Measurements from ENCODE around the gene SPTLC3.
A peak's percentile ranks its signal among the peaks of the same experiment; 100 is the strongest.

SPTLC3 gene

DNA sequence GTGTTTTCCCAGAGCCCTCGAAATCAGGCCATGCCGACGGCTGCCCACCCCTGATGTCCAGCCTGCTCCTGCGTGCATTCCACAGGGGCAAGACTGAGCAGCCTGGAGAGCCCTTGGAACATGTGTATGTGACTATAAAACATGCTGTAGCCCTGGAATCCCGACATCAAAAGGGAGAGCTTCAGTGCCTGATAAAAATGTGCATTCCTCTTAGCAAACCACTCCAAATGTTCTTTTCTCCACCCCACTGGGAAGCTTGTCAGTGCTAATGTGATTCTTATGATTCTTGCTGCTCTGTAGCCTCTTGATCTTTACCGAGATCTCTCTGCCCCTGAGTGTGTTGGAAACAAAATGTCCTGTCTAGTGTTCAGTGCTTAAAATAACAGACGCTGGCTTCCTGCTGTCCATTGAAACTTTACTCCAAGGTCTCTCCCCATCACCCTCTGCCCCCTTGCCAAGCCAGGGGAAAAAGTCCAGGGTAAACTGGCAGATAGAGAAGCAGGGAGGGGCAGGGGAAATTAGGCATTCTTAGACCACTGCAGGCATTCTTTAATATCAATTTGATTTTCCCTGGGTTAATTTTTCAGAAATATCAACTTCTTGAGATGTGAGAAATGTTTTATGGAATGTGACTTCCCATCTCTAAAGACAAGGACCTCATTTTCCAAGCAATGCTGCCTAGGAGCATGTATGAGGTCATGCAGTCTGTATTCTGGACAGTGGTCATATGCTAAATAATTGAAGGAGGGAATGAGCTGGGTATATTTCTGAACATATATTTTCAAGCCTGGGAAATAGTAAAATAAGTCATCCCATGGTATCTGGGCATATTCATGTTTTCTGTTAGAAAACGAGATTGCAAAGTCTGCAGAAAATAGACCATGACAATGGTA lies 138.5 kb downstream of the SPTLC3 start:
- DNase-seq (ENCODE audit: low read depth), result peak; percentile 31
- Histone ChIP-seq H3K27me3 (replicated peaks; ENCODE audit: control insufficient read depth, insufficient read depth, low read length) (no peaks in the 10 kb centered on the region), H3K4me1 (ENCODE audit: control insufficient read depth, insufficient read depth, low read length) (peaks cover 20% of the 10 kb centered on the region), H3K36me3 (ENCODE audit: control insufficient read depth, insufficient read depth, low read length, severe bottlenecking) (no peaks in the 10 kb centered on the region), H3K9me3 (ENCODE audit: control insufficient read depth, low read length) (no peaks in the 10 kb centered on the region), H3K9ac (ENCODE audit: low read length) (peak overlapping the region; percentile 30), H3K4me3 (ENCODE audit: low read length) (peak overlapping the region; percentile 35)

DNA sequence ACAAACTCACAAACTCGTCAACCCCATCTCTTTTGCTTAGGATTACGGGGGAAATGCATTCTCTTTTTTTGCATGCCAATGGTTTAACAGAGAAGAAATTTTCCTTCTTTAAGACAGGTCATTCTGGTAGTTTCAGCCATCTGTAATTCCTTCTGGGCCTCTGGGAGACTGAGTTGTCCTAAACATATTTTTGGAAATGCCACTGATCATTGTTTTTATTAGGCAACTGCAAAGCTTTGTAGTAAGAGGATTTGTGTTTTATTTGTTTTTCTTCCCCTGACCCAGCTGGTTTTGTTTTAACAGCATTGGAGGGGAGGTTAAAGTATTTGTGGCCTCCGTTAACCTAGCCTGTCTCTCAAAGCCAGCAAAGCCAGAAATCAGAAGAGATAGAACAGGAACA lies 139.2 kb downstream of the SPTLC3 start:
- Histone ChIP-seq H3K4me1 (ENCODE audit: control insufficient read depth, insufficient read depth, low read length) (peaks cover 20% of the 10 kb centered on the region), H3K4me3 (ENCODE audit: low read length) (peak overlapping the region; percentile 35), H3K36me3 (ENCODE audit: control insufficient read depth, insufficient read depth, low read length, severe bottlenecking) (no peaks in the 10 kb centered on the region), H3K9me3 (ENCODE audit: control insufficient read depth, low read length) (no peaks in the 10 kb centered on the region), H3K9ac (ENCODE audit: low read length) (peak overlapping the region; percentile 30), H3K27me3 (replicated peaks; ENCODE audit: control insufficient read depth, insufficient read depth, low read length) (no peaks in the 10 kb centered on the region)
- DNase-seq (ENCODE audit: low read depth), result peak; percentile 42

DNA sequence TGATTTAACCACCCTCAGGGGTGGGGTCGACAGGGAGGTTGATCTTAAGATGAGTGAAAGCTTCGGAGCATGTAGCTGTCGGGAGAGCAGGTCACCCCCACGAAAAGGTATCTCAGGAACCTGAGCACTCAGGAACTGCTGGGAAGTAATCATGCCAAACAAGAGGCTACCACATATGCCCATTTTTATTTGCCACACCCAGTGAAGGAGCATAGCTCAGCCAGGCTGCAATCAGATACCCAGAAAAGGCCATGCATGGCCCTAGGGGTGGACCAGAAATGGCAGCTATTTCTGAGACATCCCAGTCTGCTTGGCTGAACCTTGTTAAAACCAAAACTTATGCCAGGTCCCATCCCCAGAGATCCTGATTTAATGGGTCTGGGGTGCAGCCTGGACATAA lies 139.6 kb downstream of the SPTLC3 start:
- Histone ChIP-seq H3K27me3 (replicated peaks; ENCODE audit: control insufficient read depth, insufficient read depth, low read length) (no peaks in the 10 kb centered on the region), H3K9me3 (ENCODE audit: control insufficient read depth, low read length) (no peaks in the 10 kb centered on the region), H3K36me3 (ENCODE audit: control insufficient read depth, insufficient read depth, low read length, severe bottlenecking) (no peaks in the 10 kb centered on the region), H3K4me3 (ENCODE audit: low read length) (no peak overlapping the region), H3K4me1 (ENCODE audit: control insufficient read depth, insufficient read depth, low read length) (peaks cover 20% of the 10 kb centered on the region), H3K9ac (ENCODE audit: low read length) (no peak overlapping the region)
- DNase-seq (ENCODE audit: low read depth), result no peak

DNA sequence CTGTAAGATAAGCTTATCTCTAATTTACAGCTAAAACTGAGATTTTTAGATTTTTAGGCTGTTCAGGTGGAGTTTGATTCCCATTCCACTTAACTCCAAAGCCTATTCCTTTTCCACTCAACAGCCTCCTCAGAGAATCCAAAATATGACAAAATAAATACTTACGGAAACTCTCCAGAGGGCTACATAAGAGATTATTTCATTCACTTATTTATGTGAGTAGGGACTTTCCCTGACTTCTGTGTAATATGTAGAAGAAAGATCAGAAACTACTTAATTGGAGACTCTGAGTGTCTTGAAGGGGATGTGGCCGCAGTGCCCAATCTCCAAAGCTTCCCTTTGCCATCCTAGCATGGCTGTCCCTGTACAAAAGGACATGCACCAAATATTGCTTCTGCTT lies 140.2 kb downstream of the SPTLC3 start:
- DNase-seq (ENCODE audit: low read depth), result no peak
- Histone ChIP-seq H3K27me3 (replicated peaks; ENCODE audit: control insufficient read depth, insufficient read depth, low read length) (no peaks in the 10 kb centered on the region), H3K4me3 (ENCODE audit: low read length) (no peak overlapping the region), H3K4me1 (ENCODE audit: control insufficient read depth, insufficient read depth, low read length) (peaks cover 20% of the 10 kb centered on the region), H3K36me3 (ENCODE audit: control insufficient read depth, insufficient read depth, low read length, severe bottlenecking) (no peaks in the 10 kb centered on the region), H3K9ac (ENCODE audit: low read length) (no peak overlapping the region), H3K9me3 (ENCODE audit: control insufficient read depth, low read length) (no peaks in the 10 kb centered on the region)

DNA sequence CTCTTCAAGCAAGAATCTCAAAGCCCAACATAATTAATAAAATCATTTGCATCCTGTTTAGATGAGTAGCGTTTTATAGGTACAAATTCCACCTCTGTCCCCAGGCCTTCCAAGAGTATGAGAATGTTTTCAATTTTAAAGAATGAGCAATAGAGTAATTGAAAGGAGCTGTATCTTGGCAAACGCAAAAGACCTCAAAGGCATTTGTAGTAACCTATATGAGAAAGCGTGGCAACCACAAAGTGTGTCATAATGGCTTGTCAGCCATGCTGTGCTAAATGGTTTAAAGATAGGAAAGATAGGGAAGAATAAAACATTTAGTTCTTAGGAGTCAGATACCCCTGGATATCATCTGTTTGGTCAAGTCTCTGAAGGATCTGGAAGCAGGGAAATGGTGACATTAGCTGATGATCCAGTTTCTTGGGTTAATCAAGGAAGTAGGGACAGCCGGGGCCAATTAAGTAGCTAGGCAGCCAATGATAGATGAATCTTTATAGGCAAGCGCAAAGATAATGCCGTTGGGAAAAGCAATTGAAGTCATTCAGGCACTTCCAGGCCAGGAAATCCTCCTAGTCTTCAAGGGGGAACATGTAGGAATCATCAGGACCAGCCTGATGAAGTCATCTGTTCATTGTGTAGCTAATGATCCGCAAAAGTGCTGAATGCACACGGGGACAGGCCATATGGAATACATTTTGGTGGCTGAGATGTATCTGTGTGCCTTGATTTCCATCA lies 140.8 kb downstream of the SPTLC3 start:
- no peak overlapping the region for H3K4me3 ChIP-seq (ENCODE audit: low read length)
- no peaks in the 10 kb centered on the region for H3K36me3 ChIP-seq (ENCODE audit: control insufficient read depth, insufficient read depth, low read length, severe bottlenecking)
- no peaks in the 10 kb centered on the region for H3K9me3 ChIP-seq (ENCODE audit: control insufficient read depth, low read length)
- H3K27me3 ChIP-seq (replicated peaks; ENCODE audit: control insufficient read depth, insufficient read depth, low read length), result no peaks in the 10 kb centered on the region
- peaks cover 20% of the 10 kb centered on the region for H3K4me1 ChIP-seq (ENCODE audit: control insufficient read depth, insufficient read depth, low read length)
- DNase-seq (ENCODE audit: low read depth), result peak; percentile 41
- no peak overlapping the region for H3K9ac ChIP-seq (ENCODE audit: low read length)

DNA sequence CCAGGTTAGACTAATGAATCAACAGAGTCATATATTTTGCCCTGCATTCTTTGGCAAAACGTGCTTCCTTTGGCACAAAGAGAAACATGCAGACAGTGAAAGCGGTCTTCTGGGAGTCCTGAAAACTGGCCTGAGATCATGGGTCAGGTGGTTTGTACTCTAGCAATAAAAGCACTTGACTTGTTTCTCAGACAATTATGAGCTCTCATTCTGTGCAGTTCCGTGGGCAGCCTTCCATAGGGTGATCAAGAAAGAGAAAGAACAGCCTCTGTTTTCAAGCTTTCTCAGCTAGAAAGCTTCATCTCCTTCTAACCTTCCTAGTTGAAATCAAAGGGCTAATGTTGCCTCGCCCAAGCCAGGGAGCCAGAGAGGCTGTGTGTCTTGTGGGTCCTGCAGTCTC lies 149.6 kb downstream of the SPTLC3 start:
- no peak overlapping the region for H3K4me3 ChIP-seq (ENCODE audit: low read length)
- H3K27me3 ChIP-seq (replicated peaks; ENCODE audit: control insufficient read depth, insufficient read depth, low read length), result no peaks in the 10 kb centered on the region
- no peak for DNase-seq (ENCODE audit: low read depth)
- no peak overlapping the region for H3K9ac ChIP-seq (ENCODE audit: low read length)
- H3K9me3 ChIP-seq (ENCODE audit: control insufficient read depth, low read length), result no peaks in the 10 kb centered on the region
- no peaks in the 10 kb centered on the region for H3K36me3 ChIP-seq (ENCODE audit: control insufficient read depth, insufficient read depth, low read length, severe bottlenecking)
- peaks cover 12% of the 10 kb centered on the region for H3K4me1 ChIP-seq (ENCODE audit: control insufficient read depth, insufficient read depth, low read length)

DNA sequence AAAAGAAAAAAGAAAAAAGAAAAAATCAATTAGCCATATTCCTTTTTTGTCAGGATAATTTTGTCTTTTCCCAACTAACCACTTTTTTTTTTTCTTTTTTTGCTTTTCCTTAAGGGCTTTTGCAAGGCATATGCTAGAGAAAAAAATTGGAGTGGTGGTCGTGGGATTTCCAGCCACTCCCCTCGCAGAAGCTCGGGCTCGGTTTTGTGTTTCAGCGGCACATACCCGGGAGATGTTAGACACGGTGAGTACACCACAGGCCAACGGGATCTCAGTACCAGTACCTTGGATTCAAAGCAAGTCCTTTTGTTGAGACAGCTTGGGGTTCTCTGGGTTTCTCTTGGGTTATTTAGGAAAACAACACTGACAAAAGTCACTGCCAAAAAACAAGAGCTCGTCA lies 151.1 kb downstream of the SPTLC3 start:
- Histone ChIP-seq H3K27me3 (replicated peaks; ENCODE audit: control insufficient read depth, insufficient read depth, low read length) (no peaks in the 10 kb centered on the region), H3K36me3 (ENCODE audit: control insufficient read depth, insufficient read depth, low read length, severe bottlenecking) (no peaks in the 10 kb centered on the region), H3K4me3 (ENCODE audit: low read length) (no peak overlapping the region), H3K4me1 (ENCODE audit: control insufficient read depth, insufficient read depth, low read length) (peaks cover 12% of the 10 kb centered on the region), H3K9ac (ENCODE audit: low read length) (no peak overlapping the region), H3K9me3 (ENCODE audit: control insufficient read depth, low read length) (no peaks in the 10 kb centered on the region)
- DNase-seq (ENCODE audit: low read depth), result no peak

DNA sequence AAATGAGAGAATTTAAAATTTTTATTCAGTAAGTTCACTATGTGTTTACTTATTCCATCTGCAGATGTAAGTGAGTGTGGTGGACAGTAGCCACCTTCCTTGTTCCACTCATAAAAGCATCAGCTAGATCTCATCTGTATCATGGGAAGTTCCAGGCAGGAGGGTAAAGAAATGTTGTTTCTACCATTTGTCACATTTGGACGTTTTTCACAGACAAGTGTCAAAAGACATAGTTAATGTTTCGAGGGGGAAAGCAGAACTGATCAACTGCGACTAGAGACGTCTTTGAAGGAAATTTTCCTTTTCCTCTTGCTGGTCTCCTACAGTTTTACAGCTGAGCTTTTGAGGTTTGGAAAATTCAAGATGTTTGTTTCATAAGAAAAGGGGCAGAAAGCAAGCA lies 156.4 kb downstream of the SPTLC3 start:
- H3K27me3 ChIP-seq (replicated peaks; ENCODE audit: control insufficient read depth, insufficient read depth, low read length), result no peaks in the 10 kb centered on the region

DNA sequence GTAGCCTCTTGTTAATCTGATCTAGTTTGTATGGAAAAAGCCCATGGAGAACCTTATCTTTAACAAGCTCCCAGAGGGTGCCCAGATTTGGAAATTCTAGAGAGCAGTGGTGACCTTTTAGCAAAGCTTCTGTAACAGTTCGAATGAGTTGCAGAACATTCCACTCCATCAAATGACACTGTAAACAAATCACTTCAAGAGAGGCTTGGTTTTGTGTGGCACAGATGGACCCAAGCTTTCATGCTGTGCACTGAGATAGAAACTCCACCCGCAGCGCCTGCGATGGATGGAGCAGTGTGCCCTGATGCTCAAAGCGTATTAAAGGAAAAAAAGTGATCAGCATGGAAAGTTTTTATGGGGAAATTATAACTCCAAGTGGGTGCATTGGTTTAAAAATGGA lies 157.2 kb downstream of the SPTLC3 start:
- Histone ChIP-seq H3K36me3 (ENCODE audit: control insufficient read depth, insufficient read depth, low read length, severe bottlenecking) (no peaks in the 10 kb centered on the region), H3K4me3 (ENCODE audit: low read length) (no peak overlapping the region)
- DNase-seq (ENCODE audit: low read depth), result no peak

More for the DNA sequence above, 156.4 kb downstream of the SPTLC3 start:
- Histone ChIP-seq H3K9me3 (ENCODE audit: control insufficient read depth, low read length) (no peaks in the 10 kb centered on the region), H3K36me3 (ENCODE audit: control insufficient read depth, insufficient read depth, low read length, severe bottlenecking) (no peaks in the 10 kb centered on the region), H3K4me1 (ENCODE audit: control insufficient read depth, insufficient read depth, low read length) (no peaks in the 10 kb centered on the region), H3K9ac (ENCODE audit: low read length) (no peak overlapping the region), H3K4me3 (ENCODE audit: low read length) (no peak overlapping the region)
- DNase-seq (ENCODE audit: low read depth), result no peak

DNA sequence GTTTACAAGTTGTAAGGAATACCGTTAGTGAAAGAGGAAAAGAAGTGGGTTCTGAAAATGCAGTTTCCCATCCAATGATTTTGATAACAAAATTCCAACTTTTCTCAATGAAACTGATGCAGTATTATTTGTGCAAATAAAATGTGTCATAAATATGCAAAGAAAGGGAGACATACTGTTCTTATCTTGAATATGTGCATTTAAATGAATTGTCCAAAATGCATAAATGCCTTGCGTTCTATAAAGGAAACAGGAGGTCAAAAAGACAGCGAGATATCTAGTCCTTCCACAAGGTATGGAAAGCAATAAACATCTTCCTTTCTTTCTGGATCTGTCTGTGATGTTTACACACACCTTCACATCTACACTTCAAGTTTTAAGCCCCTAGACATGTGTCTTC lies 157.7 kb downstream of the SPTLC3 start:
- no peaks in the 10 kb centered on the region for H3K4me1 ChIP-seq (ENCODE audit: control insufficient read depth, insufficient read depth, low read length)
- H3K9ac ChIP-seq (ENCODE audit: low read length), result no peak overlapping the region
- DNase-seq (ENCODE audit: low read depth), result no peak
- no peaks in the 10 kb centered on the region for H3K9me3 ChIP-seq (ENCODE audit: control insufficient read depth, low read length)
- H3K4me3 ChIP-seq (ENCODE audit: low read length), result no peak overlapping the region
- no peaks in the 10 kb centered on the region for H3K27me3 ChIP-seq (replicated peaks; ENCODE audit: control insufficient read depth, insufficient read depth, low read length)
- no peaks in the 10 kb centered on the region for H3K36me3 ChIP-seq (ENCODE audit: control insufficient read depth, insufficient read depth, low read length, severe bottlenecking)

More for the DNA sequence above, 157.2 kb downstream of the SPTLC3 start:
- no peaks in the 10 kb centered on the region for H3K27me3 ChIP-seq (replicated peaks; ENCODE audit: control insufficient read depth, insufficient read depth, low read length)
- H3K9ac ChIP-seq (ENCODE audit: low read length), result no peak overlapping the region
- H3K9me3 ChIP-seq (ENCODE audit: control insufficient read depth, low read length), result no peaks in the 10 kb centered on the region
- H3K4me1 ChIP-seq (ENCODE audit: control insufficient read depth, insufficient read depth, low read length), result no peaks in the 10 kb centered on the region

DNA sequence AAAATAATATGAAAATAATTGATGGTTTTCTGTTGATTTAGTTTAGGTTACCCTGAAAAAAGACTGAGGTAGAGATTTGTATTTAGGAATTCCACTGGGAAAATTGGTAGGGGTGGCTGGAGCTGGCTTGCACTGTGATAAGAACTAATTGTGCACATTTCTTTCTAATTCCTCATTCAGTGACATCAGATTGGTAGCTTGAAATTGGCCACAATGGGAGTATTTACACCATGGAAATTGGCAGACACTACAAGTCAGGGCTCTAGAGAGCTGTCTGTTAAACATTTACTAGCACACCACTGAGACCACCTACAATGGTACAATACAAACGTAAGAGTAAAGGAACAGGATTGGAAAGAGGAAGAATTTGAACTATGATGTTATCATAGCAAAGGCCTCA lies 160.3 kb downstream of the SPTLC3 start:
- no peaks in the 10 kb centered on the region for H3K4me1 ChIP-seq (ENCODE audit: control insufficient read depth, insufficient read depth, low read length)
- no peak overlapping the region for H3K9ac ChIP-seq (ENCODE audit: low read length)

More for the DNA sequence above, 160.3 kb downstream of the SPTLC3 start:
- H3K27me3 ChIP-seq (replicated peaks; ENCODE audit: control insufficient read depth, insufficient read depth, low read length), result no peaks in the 10 kb centered on the region
- H3K36me3 ChIP-seq (ENCODE audit: control insufficient read depth, insufficient read depth, low read length, severe bottlenecking), result no peaks in the 10 kb centered on the region
- H3K9me3 ChIP-seq (ENCODE audit: control insufficient read depth, low read length), result no peaks in the 10 kb centered on the region
- DNase-seq (ENCODE audit: low read depth), result no peak
- H3K4me3 ChIP-seq (ENCODE audit: low read length), result no peak overlapping the region

Measured in adipocyte (in vitro differentiated cells).